ENCODE measurements around the gene SYDE2. TPM values are rescaled to one million over a fixed set of nuclear protein-coding genes. Genes with fewer than 3 reads are reported as not detected.
"Not testable (repeated sequence)": the region's sequence is repeated elsewhere in the genome, so short reads cannot be mapped to it uniquely, and the experiment has no call there.

Gene SYDE2
- total RNA-seq, 1 donor from 2014 or later = 1.9 TPM

- intact Hi-C loops (cut with micrococcal nuclease) = loop anchor here (5.0 kb wide), 1 partner anchor 54 kb away; the partner anchor contains the start of gene SYDE2
- peak overlapping the region; percentile 67 for H3K27ac Mint-ChIP-seq
Observed at GRCh38 chr1:85148524-85149250, 52.1 kb downstream of the SYDE2 start.

DNA sequence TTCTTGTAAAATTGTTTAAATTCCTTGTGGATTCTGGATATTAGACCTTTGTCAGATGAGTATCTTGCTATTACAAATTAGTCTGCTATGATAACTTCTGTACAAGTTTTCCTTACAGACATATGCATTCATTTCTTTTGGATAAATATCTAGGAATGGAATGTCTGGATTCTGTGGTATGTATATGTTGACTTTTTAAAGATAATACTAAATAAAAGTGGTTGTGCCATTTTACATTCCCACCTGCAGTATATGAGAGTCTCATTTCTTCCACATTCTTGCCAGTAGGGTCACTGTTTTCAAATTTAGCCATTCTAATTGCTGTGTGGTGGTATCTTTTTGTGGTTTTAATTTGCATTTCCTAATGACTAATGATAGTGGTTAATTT lies 53.9 kb downstream of the SYDE2 start:
- H3K4me1 Mint-ChIP-seq (ENCODE audit: low read depth) = peaks cover 33% of the 10 kb centered on the region
- H3K27ac Mint-ChIP-seq = no peak overlapping the region
- peaks cover under 1% of the 10 kb centered on the region for H3K27me3 Mint-ChIP-seq (ENCODE audit: low read depth)
- intact Hi-C loops (cut with micrococcal nuclease) = loop anchor here (5.0 kb wide), 1 partner anchor 55 kb away; the partner anchor contains the start of gene SYDE2
- no peaks in the 10 kb centered on the region for H3K36me3 Mint-ChIP-seq (ENCODE audit: low read depth)
- no peaks in the 10 kb centered on the region for H3K9me3 Mint-ChIP-seq
- no peak for DNase-seq (ENCODE audit: low spot score)
- H3K4me3 Mint-ChIP-seq (ENCODE audit: low read depth) = no peak overlapping the region

More at GRCh38 chr1:85148524-85149250, 52.1 kb downstream of the SYDE2 start:
- H3K9me3 Mint-ChIP-seq = no peaks in the 10 kb centered on the region
- peak; percentile 12 for DNase-seq (ENCODE audit: low spot score)
- peaks cover 39% of the 10 kb centered on the region for H3K4me1 Mint-ChIP-seq (ENCODE audit: low read depth)
- H3K4me3 Mint-ChIP-seq (ENCODE audit: low read depth) = no peak overlapping the region
- no peaks in the 10 kb centered on the region for H3K27me3 Mint-ChIP-seq (ENCODE audit: low read depth)
- no peaks in the 10 kb centered on the region for H3K36me3 Mint-ChIP-seq (ENCODE audit: low read depth)

DNA sequence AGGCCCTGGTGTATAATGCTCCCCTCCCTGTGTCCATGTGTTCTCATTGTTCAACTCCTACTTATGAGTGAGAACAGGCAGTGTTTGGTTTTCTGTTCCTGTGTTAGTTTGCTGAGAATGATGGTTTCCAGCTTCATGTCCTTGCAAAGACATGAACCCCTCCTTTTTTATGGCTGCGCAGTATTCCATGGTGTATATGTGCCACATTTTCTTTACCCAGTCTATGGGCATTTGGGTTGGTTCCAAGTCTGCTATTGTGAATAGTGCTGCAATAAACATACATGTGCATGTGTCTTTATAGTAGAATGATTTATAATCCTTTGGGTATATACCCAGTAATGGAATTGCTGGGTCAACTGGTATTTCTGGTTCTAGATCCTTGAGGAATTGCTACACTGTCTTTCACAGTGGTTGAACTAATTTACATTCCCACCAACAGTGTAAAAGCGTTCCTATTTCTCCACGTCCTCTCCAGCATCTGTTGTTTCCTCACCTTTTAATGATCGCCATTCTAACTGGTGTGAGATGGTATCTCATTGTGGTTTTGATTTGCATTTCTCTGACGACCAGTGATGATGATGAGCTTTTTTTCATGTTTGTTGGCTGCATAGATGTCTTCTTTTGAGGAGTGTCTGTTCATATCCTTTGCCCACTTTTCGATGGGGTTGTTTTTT lies 54.4 kb downstream of the SYDE2 start:
- intact Hi-C loops (cut with micrococcal nuclease) = loop anchor here (5.0 kb wide), 1 partner anchor 56 kb away; the partner anchor contains the start of gene SYDE2
- H3K36me3 Mint-ChIP-seq (ENCODE audit: low read depth); H3K27me3 Mint-ChIP-seq (ENCODE audit: low read depth); H3K4me3 Mint-ChIP-seq (ENCODE audit: low read depth); DNase-seq (ENCODE audit: low spot score); H3K27ac Mint-ChIP-seq; H3K9me3 Mint-ChIP-seq: not testable (repeated sequence)
- peaks cover 33% of the 10 kb centered on the region for H3K4me1 Mint-ChIP-seq (ENCODE audit: low read depth)

DNA sequence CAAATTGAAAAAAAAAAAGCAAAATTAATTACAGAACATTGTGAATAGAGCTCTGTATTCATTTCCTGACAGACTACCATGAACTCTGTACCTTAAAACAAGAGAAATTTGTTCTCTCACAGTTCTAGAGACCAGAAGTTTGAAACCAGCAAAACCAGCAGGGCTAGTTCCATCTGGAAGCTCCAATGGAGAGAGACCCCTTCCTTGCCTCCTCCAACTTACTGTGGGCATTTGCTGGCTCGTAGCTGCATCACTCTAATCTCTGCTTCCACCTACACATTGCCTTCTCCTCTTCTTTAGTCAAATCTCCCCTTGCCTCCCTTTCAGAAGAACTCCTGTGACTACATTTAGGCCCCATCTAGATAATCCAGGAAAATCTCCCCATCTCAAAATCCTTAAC lies 56.5 kb downstream of the SYDE2 start:
- DNase-seq (ENCODE audit: low spot score) = no peak
- Mint-ChIP-seq H3K36me3 (ENCODE audit: low read depth) (no peaks in the 10 kb centered on the region), H3K27ac (no peak overlapping the region), H3K27me3 (ENCODE audit: low read depth) (peaks cover 2% of the 10 kb centered on the region), H3K4me1 (ENCODE audit: low read depth) (peaks cover 28% of the 10 kb centered on the region), H3K4me3 (ENCODE audit: low read depth) (no peak overlapping the region), H3K9me3 (no peaks in the 10 kb centered on the region)
- intact Hi-C loops (cut with micrococcal nuclease) = no loop called here

DNA sequence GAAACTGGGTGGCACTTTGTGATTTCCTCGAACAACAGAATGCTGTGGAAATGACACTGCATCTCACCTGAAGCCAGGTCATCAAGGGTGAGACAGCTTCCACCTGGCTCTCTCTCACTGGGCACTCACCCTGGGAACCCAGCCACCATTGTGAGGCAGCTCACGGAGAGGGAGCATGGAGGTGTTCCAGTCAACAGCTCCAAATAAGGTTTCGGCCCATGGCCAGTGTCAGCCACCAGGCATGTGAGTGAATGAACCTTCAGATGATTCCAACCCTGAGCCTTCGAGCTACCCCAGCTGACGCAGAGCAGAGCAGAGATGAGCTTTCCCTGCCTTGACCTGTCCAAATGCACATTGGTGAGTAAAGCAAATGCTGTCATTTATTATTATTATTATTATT lies 58.1 kb downstream of the SYDE2 start:
- intact Hi-C loops (cut with micrococcal nuclease) = no loop called here
- Mint-ChIP-seq H3K27me3 (ENCODE audit: low read depth) (peaks cover 2% of the 10 kb centered on the region), H3K9me3 (no peaks in the 10 kb centered on the region), H3K4me1 (ENCODE audit: low read depth) (peaks cover 14% of the 10 kb centered on the region), H3K27ac (no peak overlapping the region), H3K36me3 (ENCODE audit: low read depth) (no peaks in the 10 kb centered on the region), H3K4me3 (ENCODE audit: low read depth) (no peak overlapping the region)
- no peak for DNase-seq (ENCODE audit: low spot score)

DNA sequence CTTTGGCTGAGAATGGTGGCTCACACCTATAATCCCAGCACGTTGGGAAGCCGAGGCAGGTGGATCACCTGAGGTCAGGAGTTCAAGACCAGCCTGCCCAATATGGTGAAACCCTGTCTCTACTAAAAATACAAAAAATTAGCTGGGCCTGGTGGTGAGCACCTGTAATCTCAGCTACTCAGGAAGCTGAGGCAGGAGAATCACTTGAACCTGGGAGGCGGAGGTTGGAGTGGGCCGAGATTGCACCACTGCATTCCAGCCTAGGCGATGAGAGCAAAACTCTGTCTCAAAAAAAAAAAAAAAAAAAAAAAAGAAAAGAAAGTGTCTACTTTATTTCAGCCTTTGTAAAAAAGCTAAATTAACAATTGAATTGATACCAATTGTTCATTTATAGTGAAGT lies 62.4 kb downstream of the SYDE2 start:
- H3K9me3 Mint-ChIP-seq; H3K4me1 Mint-ChIP-seq (ENCODE audit: low read depth); H3K27me3 Mint-ChIP-seq (ENCODE audit: low read depth); H3K27ac Mint-ChIP-seq; H3K36me3 Mint-ChIP-seq (ENCODE audit: low read depth); H3K4me3 Mint-ChIP-seq (ENCODE audit: low read depth); DNase-seq (ENCODE audit: low spot score); intact Hi-C loops (cut with micrococcal nuclease): not testable (repeated sequence)

GRCh38 chr1:85137660-85138059 lies 63.2 kb downstream of the SYDE2 start:
- Mint-ChIP-seq H3K9me3 (no peaks in the 10 kb centered on the region), H3K36me3 (ENCODE audit: low read depth) (no peaks in the 10 kb centered on the region), H3K27ac (no peak overlapping the region), H3K4me1 (ENCODE audit: low read depth) (peaks cover 2% of the 10 kb centered on the region), H3K27me3 (ENCODE audit: low read depth) (peaks cover 2% of the 10 kb centered on the region), H3K4me3 (ENCODE audit: low read depth) (no peak overlapping the region)
- no peak for DNase-seq (ENCODE audit: low spot score)
- intact Hi-C loops (cut with micrococcal nuclease) = no loop called here

DNA sequence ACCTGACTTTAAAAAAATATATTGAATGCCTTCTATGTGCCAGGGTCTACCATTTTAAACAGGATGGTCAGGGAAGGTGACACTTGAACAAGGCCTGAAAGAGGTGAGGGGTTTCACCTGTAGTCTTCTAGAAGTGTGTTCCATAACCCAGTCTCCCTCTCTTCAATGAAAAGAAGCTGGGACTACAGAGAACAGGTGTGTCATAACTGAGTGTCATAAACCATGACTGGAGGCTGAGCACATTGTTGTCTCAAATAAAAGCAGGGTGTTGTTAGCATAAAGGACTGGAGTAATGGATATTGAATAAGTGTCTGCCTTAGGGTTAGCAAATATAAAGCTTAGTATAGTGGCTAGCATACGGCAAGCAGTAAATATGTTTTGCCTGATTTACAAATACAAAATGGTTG lies 65.4 kb downstream of the SYDE2 start:
- intact Hi-C loops (cut with micrococcal nuclease) = no loop called here
- H3K4me1 Mint-ChIP-seq (ENCODE audit: low read depth) = peaks cover 2% of the 10 kb centered on the region
- H3K27me3 Mint-ChIP-seq (ENCODE audit: low read depth) = peaks cover 4% of the 10 kb centered on the region
- H3K9me3 Mint-ChIP-seq = no peaks in the 10 kb centered on the region
- no peak overlapping the region for H3K4me3 Mint-ChIP-seq (ENCODE audit: low read depth)
- H3K27ac Mint-ChIP-seq = no peak overlapping the region
- DNase-seq (ENCODE audit: low spot score) = no peak
- no peaks in the 10 kb centered on the region for H3K36me3 Mint-ChIP-seq (ENCODE audit: low read depth)

GRCh38 chr1:85134583-85135391 lies 66.0 kb downstream of the SYDE2 start:
- DNase-seq (ENCODE audit: low spot score) = no peak
- H3K4me3 Mint-ChIP-seq (ENCODE audit: low read depth) = no peak overlapping the region
- no peaks in the 10 kb centered on the region for H3K4me1 Mint-ChIP-seq (ENCODE audit: low read depth)
- intact Hi-C loops (cut with micrococcal nuclease) = no loop called here
- no peaks in the 10 kb centered on the region for H3K36me3 Mint-ChIP-seq (ENCODE audit: low read depth)
- H3K9me3 Mint-ChIP-seq = no peaks in the 10 kb centered on the region
- no peak overlapping the region for H3K27ac Mint-ChIP-seq
- peaks cover 5% of the 10 kb centered on the region for H3K27me3 Mint-ChIP-seq (ENCODE audit: low read depth)

GRCh38 chr1:85133565-85134159 lies 67.2 kb downstream of the SYDE2 start:
- intact Hi-C loops (cut with micrococcal nuclease) = no loop called here
- Mint-ChIP-seq H3K9me3 (no peaks in the 10 kb centered on the region), H3K27ac (no peak overlapping the region), H3K36me3 (ENCODE audit: low read depth) (no peaks in the 10 kb centered on the region), H3K4me3 (ENCODE audit: low read depth) (no peak overlapping the region), H3K27me3 (ENCODE audit: low read depth) (peaks cover 8% of the 10 kb centered on the region), H3K4me1 (ENCODE audit: low read depth) (no peaks in the 10 kb centered on the region)
- DNase-seq (ENCODE audit: low spot score) = no peak

DNA sequence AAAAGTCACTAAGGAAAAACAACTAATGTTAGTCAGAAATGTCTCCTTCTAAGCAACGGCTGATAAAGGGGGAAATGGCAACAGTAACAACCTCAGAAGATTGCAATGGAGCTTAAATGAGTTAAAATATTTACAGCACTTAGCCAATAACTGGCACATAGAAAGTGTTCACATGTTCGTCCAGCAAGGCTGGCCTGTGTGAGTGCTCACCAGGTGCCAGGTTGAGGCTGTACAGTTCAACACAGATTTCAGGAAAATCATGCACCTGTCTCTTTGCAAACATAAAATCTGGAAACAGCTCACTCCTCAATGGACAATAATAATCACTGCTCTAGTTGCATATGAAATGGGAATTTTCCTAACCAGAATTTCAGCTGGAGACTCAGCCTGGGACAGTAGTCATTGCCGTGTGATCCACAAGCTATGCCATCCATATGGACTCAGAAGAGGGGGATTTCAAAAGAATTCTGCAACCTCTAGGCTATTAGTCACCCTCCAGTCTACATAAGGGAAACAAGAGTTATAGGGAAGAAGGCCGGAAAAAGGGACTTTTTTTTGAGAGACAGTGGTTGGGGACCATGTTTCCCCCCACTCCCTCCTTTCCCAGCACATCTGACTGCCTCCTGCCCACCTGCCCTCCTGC lies 68.6 kb downstream of the SYDE2 start:
- intact Hi-C loops (cut with micrococcal nuclease) = no loop called here
- Mint-ChIP-seq H3K27ac (no peak overlapping the region), H3K36me3 (ENCODE audit: low read depth) (no peaks in the 10 kb centered on the region), H3K27me3 (ENCODE audit: low read depth) (peaks cover 11% of the 10 kb centered on the region), H3K9me3 (no peaks in the 10 kb centered on the region), H3K4me3 (ENCODE audit: low read depth) (no peak overlapping the region), H3K4me1 (ENCODE audit: low read depth) (no peaks in the 10 kb centered on the region)
- DNase-seq (ENCODE audit: low spot score) = no peak

DNA sequence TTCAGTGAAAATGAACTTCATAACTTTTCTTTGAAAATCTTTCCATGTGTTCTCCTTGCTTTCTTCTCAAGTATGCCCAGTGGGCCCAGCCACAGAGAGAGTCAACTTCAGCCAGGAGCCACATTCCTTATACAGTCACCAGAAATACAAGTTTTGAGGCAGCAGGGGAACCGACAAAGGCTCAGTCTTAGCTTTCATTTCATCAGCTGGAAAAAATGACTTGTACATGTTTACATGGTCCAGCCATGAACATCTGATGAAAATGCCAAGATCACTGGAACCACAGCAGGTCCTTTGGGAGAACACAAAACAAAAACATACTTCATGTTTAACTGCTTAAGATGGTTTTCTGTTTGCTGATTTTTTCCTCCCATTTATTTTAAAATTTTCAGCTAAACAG lies 72.5 kb downstream of the SYDE2 start:
- H3K27me3 Mint-ChIP-seq (ENCODE audit: low read depth) = peaks cover 19% of the 10 kb centered on the region
- H3K27ac Mint-ChIP-seq = no peak overlapping the region
- H3K4me3 Mint-ChIP-seq (ENCODE audit: low read depth) = no peak overlapping the region
- intact Hi-C loops (cut with micrococcal nuclease) = no loop called here
- DNase-seq (ENCODE audit: low spot score) = no peak
- no peaks in the 10 kb centered on the region for H3K36me3 Mint-ChIP-seq (ENCODE audit: low read depth)
- no peaks in the 10 kb centered on the region for H3K9me3 Mint-ChIP-seq
- no peaks in the 10 kb centered on the region for H3K4me1 Mint-ChIP-seq (ENCODE audit: low read depth)
